WTC11 (cell line): Measurements from ENCODE around the gene NFIC. TPM values are rescaled to one million over a fixed set of nuclear protein-coding genes. Genes with fewer than 3 reads are reported as not detected.

Experiments
- ATAC-seq: fragments of 200-7000 bp; cut with Tn5 transposase; 2 replicates; pipeline ENCODE4 v1.10.0; 2021; ENCODE audit warnings: mild to moderate bottlenecking, moderate library complexity
- CTCF ChIA-PET: fragments of 300-600 bp; sonication (Branson Sonifier 250); formaldehyde crosslinking; loops from one replicate; lab custom pipeline; 2021; ENCODE audit warnings: antibody characterized with exemption; lab: Charles Lee
- POLR2A ChIA-PET: fragments of 350-600 bp; sonication (Branson Sonifier 250); formaldehyde crosslinking; loops from one replicate; lab custom pipeline; 2021; ENCODE audit warnings: antibody characterized with exemption; lab: Charles Lee
- DNase-seq: peaks from one replicate; pipeline ENCODE4 v3.0.0; 2021; ENCODE audit warnings: low spot score
- H3K27ac Mint-ChIP-seq: 2 replicates; pipeline ENCODE4 v1.8.0; 2021; ENCODE audit warnings: mixed read lengths
- H3K27me3 Mint-ChIP-seq: 2 replicates; pipeline ENCODE4 v1.8.0; 2021; ENCODE audit warnings: low read depth, mild to moderate bottlenecking, moderate library complexity, mixed read lengths
- H3K36me3 Mint-ChIP-seq: 2 replicates; pipeline ENCODE4 v1.8.0; 2021; ENCODE audit warnings: mixed read lengths
- H3K4me1 Mint-ChIP-seq: 2 replicates; pipeline ENCODE4 v1.8.0; 2022; ENCODE audit warnings: mixed read lengths
- H3K4me3 Mint-ChIP-seq: 2 replicates; pipeline ENCODE4 v1.8.0; 2021; ENCODE audit warnings: mild to moderate bottlenecking, moderate library complexity, mixed read lengths
- H3K9me3 Mint-ChIP-seq: 2 replicates; pipeline ENCODE4 v1.8.0; 2021; ENCODE audit warnings: mixed read lengths
- ARID4B ChIP-seq: sonication (generic); formaldehyde crosslinking; IDR thresholded peaks from 2 replicates; pipeline ENCODE4 v1.8.0; 2023; ENCODE audit warnings: missing genetic modification reagents, mild to moderate bottlenecking, borderline replicate concordance
- CBFB ChIP-seq: sonication (generic); formaldehyde crosslinking; IDR thresholded peaks from 2 replicates; pipeline ENCODE4 v1.8.1; 2022; ENCODE audit warnings: mild to moderate bottlenecking, low read depth, missing genetic modification reagents
- CTCF ChIP-seq: fragments of 200-600 bp; IDR thresholded peaks from 2 replicates; pipeline ENCODE4 v1.8.0; 2022; ENCODE audit warnings: antibody characterized with exemption
- E2F4 ChIP-seq: sonication (generic); formaldehyde crosslinking; IDR thresholded peaks from 2 replicates; pipeline ENCODE4 v1.8.1; 2022; ENCODE audit warnings: low read depth, mild to moderate bottlenecking, moderate library complexity, missing genetic modification reagents, borderline replicate concordance
- IRF1 ChIP-seq: sonication (generic); formaldehyde crosslinking; IDR thresholded peaks from 2 replicates; pipeline ENCODE4 v1.8.0; 2023; ENCODE audit warnings: missing genetic modification reagents
- NFATC4 ChIP-seq: fragments of 250-450 bp; sonication (Bioruptor Pico); IDR thresholded peaks from 2 replicates; pipeline ENCODE4 v1.9.0; 2021; ENCODE audit warnings: mild to moderate bottlenecking
- SMAD4 ChIP-seq: sonication (generic); formaldehyde crosslinking; IDR thresholded peaks from 2 replicates; pipeline ENCODE4 v1.8.0; 2022; ENCODE audit warnings: mild to moderate bottlenecking, missing genetic modification reagents
- USF1 ChIP-seq: sonication (generic); formaldehyde crosslinking; IDR thresholded peaks from 2 replicates; pipeline ENCODE4 v1.8.0; 2022; ENCODE audit warnings: mild to moderate bottlenecking, missing genetic modification reagents
- ZNF281 ChIP-seq: sonication (generic); formaldehyde crosslinking; IDR thresholded peaks from 2 replicates; pipeline ENCODE4 v1.8.0; 2023; ENCODE audit warnings: mild to moderate bottlenecking, missing genetic modification reagents
- ZNF396 ChIP-seq: fragments of 250-450 bp; sonication (Bioruptor Pico); IDR thresholded peaks from 2 replicates; pipeline ENCODE4 v1.8.0; 2021; ENCODE audit warnings: mild to moderate bottlenecking, moderate library complexity, borderline replicate concordance
- ZNF532 ChIP-seq: fragments of 250-450 bp; sonication (Bioruptor Pico); IDR thresholded peaks from 2 replicates; pipeline ENCODE4 v1.9.0; 2021; ENCODE audit warnings: mild to moderate bottlenecking, borderline replicate concordance
- total RNA-seq: library from RNA; stranded (reverse); gene quantifications from 3 replicates; pipeline ENCODE4 v1.2.3, GENCODE V29; 2021

NFIC gene
- total RNA-seq, 1 experiment from 2014 or later = 3.5 TPM

GRCh38 chr19:3477951-3478350, 111.6 kb downstream of the NFIC start (continued):
- TF ChIP-seq ZNF281 (no peak), E2F4 (CRISPR knock-in tag) (no peak), CBFB (CRISPR knock-in tag) (no peak), ZNF396 (CRISPR knock-in tag) (no peak)

- ChIA-PET POLR2A (interaction anchor here (0.7 kb wide), 2 partner anchors 10 to 127 kb away, joined by 4 read pairs; no protein-coding TSS in a partner anchor), CTCF (interaction anchor here (0.7 to 2.5 kb wide), 13 partner anchors 9 to 349 kb away, joined by 3 to 26 read pairs (median 4); partner anchors contain the start of gene DOHH)
- no peak for DNase-seq
- no peak; the same call in 1 of the 2 replicates for ATAC-seq
- no peak overlapping the region for H3K27ac Mint-ChIP-seq
- TF ChIP-seq SMAD4 (CRISPR knock-in tag) (no peak), CTCF (no peak), USF1 (no peak), CBFB (CRISPR knock-in tag) (no peak), IRF1 (CRISPR knock-in tag) (no peak), ARID4B (CRISPR knock-in tag) (no peak), ZNF532 (CRISPR knock-in tag) (no peak), NFATC4 (no peak)
- no peaks in the 10 kb centered on the region for H3K9me3 Mint-ChIP-seq
- H3K27me3 Mint-ChIP-seq = peaks cover 10% of the 10 kb centered on the region
- H3K4me1 Mint-ChIP-seq = peaks cover 20% of the 10 kb centered on the region
- no peaks in the 10 kb centered on the region for H3K36me3 Mint-ChIP-seq
- H3K4me3 Mint-ChIP-seq = peak overlapping the region; percentile 62
Measured at GRCh38 chr19:3478409-3479176, 112.2 kb downstream of the NFIC start.
